Epithelial cell of esophagus (primary cell): ENCODE data around the gene CNKSR1.

Experiments
- DNase-seq: peaks from one replicate; pipeline ENCODE4 v3.0.0; 2010; ENCODE audit warnings: low read depth
- H3K4me3 ChIP-seq: 2 replicates; pipeline ENCODE4 v1.5.1; 2011; ENCODE audit warnings: mild to moderate bottlenecking, low read length, control low read depth
- CTCF ChIP-seq: IDR thresholded peaks from 2 replicates; pipeline ENCODE4 v1.5.1; 2011; ENCODE audit warnings: low read depth, mild to moderate bottlenecking, low read length, control low read depth, inconsistent platforms; ENCODE audit not compliant: insufficient read depth; ENCODE audit errors: missing control alignments

CNKSR1 gene

GRCh38 chr1:26171084-26172072 is 5.9 kb upstream of the CNKSR1 start, which contains the start of gene ZNF593OS:
ZNF593OS (minus strand) TSS chr1:26171832; CDS start chr1:26171661, 171 bp downstream.
- TF ChIP-seq CTCF = no peak
- H3K4me3 ChIP-seq = peak within 1 kb of the TSS; percentile 82
- no peak for DNase-seq

- DNase-seq = no peak
- no peak overlapping the region for H3K4me3 ChIP-seq
- no peak for TF ChIP-seq CTCF
Observed at GRCh38 chr1:26175346-26175745, 1.9 kb upstream of the CNKSR1 start.

GRCh38 chr1:26180010-26180506 is 2.8 kb downstream of the CNKSR1 start:
- TF ChIP-seq CTCF = no peak
- no peak overlapping the region for H3K4me3 ChIP-seq
- no peak for DNase-seq

- TF ChIP-seq CTCF = no peak
- peak; percentile 95 for DNase-seq
- no peak overlapping the region for H3K4me3 ChIP-seq
Observed at GRCh38 chr1:26181586-26182382, 4.5 kb downstream of the CNKSR1 start.

GRCh38 chr1:26182383-26182696 is 5.0 kb downstream of the CNKSR1 start:
- no peak overlapping the region for H3K4me3 ChIP-seq
- no peak for TF ChIP-seq CTCF
- no peak for DNase-seq

- H3K4me3 ChIP-seq = no peak overlapping the region
- no peak for DNase-seq
- TF ChIP-seq CTCF = no peak
Observed at GRCh38 chr1:26184086-26184485, 6.8 kb downstream of the CNKSR1 start.
